Activated T-helper 1 cell treated with anti-CD3 and anti-CD28 coated beads, Interleukin-12 subunit alpha, Interleukin-12 subunit beta, Interleukin-2, Interleukin-4 antibody, amounts not matched to agents 30 ng/mL and 10 ng/mL and 1 ng/mL, durations not matched to agents 14 hours and 24 hours and 36 hours (primary cell): ENCODE data around the gene TECR. TPM values are rescaled to one million over a fixed set of nuclear protein-coding genes. Genes with fewer than 3 reads are reported as not detected.
A peak's percentile ranks its signal among the peaks of the same experiment; 100 is the strongest.
"Not testable (repeated sequence)": the region's sequence is repeated elsewhere in the genome, so short reads cannot be mapped to it uniquely, and the experiment has no call there.

Experiments
- DNase-seq: peaks from one replicate; pipeline ENCODE4 v3.0.0; 2021; ENCODE audit warnings: low spot score
- H3K27ac Mint-ChIP-seq: one replicate; pipeline ENCODE4 v1.8.0; 2021; ENCODE audit warnings: mild to moderate bottlenecking, mixed read lengths
- H3K27me3 Mint-ChIP-seq: one replicate; pipeline ENCODE4 v1.8.0; 2022; ENCODE audit warnings: mild to moderate bottlenecking, moderate library complexity, mixed read lengths; ENCODE audit not compliant: insufficient read depth
- H3K36me3 Mint-ChIP-seq: one replicate; pipeline ENCODE4 v1.8.0; 2021; ENCODE audit warnings: low read depth, mixed read lengths
- H3K4me1 Mint-ChIP-seq: one replicate; pipeline ENCODE4 v1.8.0; 2021; ENCODE audit warnings: low read depth, mixed read lengths
- H3K4me3 Mint-ChIP-seq: one replicate; pipeline ENCODE4 v1.8.0; 2021; ENCODE audit warnings: mild to moderate bottlenecking, moderate library complexity, mixed read lengths
- H3K9me3 Mint-ChIP-seq: one replicate; pipeline ENCODE4 v1.8.0; 2021; ENCODE audit warnings: mixed read lengths
- intact Hi-C: fragments of 100-400 bp; cut with micrococcal nuclease; formaldehyde crosslinking; loops from one replicate; pipeline ENCODE4 v1.15.1; 2024
- total RNA-seq: library from RNA; stranded (reverse); gene quantifications from 2 replicates; pipeline ENCODE4 v1.2.3, GENCODE V29; 2022

Gene TECR
- total RNA-seq, 1 donor from 2014 or later: 120 TPM

DNA sequence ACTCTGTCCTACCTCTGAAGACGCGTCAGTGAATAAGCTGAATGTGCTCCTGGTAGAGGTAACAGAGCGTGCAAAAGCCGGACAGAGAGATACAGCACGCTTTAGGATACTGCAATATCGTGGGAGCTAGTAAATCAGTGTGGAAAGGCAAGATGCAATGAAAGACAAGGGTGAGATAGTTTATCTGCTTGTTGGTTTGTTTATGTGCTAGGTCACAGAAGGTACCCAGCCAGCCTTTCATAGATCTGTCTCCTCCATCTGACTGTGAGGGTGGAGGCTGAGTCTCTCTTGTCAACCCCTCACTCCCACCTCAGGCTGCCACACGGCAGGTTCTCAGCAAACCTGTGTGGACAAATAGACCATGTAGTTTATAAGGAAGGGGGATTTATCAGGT, 32.6 kb upstream of the TECR start:
- intact Hi-C loops: loop anchor here (2.0 kb wide), 1 partner anchor 22 kb away; the partner anchor contains the start of gene DNAJB1
- H3K36me3 Mint-ChIP-seq: no peaks in the 10 kb centered on the region
- peaks cover 12% of the 10 kb centered on the region for H3K4me1 Mint-ChIP-seq
- peak overlapping the region; percentile 79 for H3K4me3 Mint-ChIP-seq
- H3K27ac Mint-ChIP-seq: peak overlapping the region; percentile 59
- H3K27me3 Mint-ChIP-seq: no peaks in the 10 kb centered on the region
- DNase-seq: no peak
- H3K9me3 Mint-ChIP-seq: no peaks in the 10 kb centered on the region

DNA sequence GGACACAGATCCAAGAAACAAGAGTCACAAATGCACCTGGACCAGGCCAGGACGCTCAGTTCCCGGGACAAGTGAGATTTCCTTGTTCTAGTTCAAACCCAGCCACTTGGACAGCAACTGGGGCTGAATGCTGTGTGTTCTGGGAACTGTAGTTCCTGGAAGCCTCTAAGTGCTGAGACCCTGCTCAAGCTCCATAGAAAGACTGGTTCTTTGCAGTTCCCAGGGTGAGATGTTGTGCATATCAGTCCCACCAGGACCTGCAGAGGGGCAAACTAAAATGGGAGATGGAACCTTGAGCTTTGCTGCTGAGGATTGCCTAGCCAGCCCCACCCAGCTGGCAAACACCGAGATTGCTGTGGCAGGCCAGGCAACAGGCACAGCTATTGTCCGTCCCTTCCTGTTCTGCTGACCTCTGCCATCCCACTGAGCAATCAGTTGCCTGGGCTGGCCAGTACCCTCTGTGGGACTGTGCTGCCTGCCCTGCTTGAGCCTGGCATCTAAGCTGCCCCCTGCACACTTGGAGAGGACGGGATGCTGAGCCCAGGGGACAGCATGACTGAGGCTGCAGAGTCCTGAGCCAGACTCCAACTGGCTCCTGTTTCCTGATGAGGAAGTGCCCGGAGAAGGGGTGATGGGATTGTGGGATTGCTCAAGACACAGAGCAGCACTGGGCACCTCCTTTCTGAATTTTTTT, 32.0 kb upstream of the TECR start:
- Mint-ChIP-seq H3K36me3 (no peaks in the 10 kb centered on the region), H3K27me3 (no peaks in the 10 kb centered on the region), H3K4me1 (peaks cover 12% of the 10 kb centered on the region), H3K9me3 (no peaks in the 10 kb centered on the region), H3K4me3 (peak overlapping the region; percentile 79), H3K27ac (no peak overlapping the region)
- no peak for DNase-seq
- intact Hi-C loops: loop anchor here (2.0 kb wide), 1 partner anchor 21 kb away; the partner anchor contains the start of gene DNAJB1

DNA sequence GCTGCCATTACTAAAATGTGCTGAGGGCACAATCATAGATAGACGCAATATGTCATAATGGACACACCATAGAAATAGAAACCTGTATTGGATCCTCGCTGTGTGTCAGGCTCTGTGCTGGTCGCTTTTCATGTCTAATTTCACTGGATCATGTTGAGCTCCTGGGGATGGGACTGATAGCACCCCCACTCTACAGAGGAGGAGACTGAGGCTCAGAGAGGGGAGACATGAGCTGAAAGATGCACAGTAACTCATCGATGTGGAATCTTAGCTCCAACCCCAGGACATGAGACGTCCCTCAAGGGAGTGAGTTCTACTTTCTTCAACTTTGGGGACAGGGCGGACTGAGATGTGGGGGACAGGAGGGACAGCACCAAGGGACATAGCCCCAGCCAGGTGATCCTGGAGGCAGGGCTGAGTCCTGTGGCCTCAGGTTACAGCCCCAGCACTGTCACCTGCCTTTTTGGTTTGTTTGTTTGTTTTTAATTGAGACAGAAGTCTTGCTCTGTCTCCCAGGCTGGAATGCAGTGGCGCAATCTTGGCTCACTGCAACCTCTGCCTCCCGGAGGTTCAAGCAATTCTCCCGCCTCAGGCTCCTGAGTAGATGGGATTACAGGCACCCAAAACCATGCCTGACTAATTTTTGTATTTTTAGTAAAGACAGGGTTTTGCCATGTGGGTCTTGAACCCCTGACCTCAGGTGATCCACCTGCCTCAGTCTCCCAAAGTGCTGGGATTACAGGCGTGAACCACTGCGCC, 26.9 kb upstream of the TECR start:
- DNase-seq: no peak
- Mint-ChIP-seq H3K36me3 (no peaks in the 10 kb centered on the region), H3K9me3 (no peaks in the 10 kb centered on the region), H3K27ac (no peak overlapping the region), H3K27me3 (peaks cover 9% of the 10 kb centered on the region), H3K4me3 (no peak overlapping the region), H3K4me1 (peaks cover 23% of the 10 kb centered on the region)
- intact Hi-C loops: no loop called here

DNA sequence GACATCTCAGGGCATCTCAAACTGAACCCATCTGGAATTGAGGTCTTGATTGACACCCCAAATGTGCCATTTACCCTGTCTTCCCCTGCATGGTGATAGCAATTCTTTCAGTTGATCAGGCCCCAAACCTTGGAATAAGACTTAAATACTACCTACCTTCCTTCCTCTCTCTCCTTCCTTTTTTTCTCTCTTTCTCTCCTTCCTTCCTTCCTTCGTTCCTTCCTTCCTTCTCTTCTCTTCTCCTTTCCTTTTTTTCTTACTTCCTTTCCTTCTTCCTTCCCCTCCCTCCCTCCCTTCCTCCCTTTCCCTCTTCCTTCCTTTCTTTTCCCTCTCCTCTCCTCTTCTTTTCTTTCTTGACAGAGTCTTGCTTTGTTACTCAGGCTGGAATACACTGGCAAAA, 26.1 kb upstream of the TECR start:
- no peak overlapping the region for H3K27ac Mint-ChIP-seq
- no peak overlapping the region for H3K4me3 Mint-ChIP-seq
- no peak for DNase-seq
- intact Hi-C loops: no loop called here
- peaks cover 27% of the 10 kb centered on the region for H3K4me1 Mint-ChIP-seq
- peaks cover 9% of the 10 kb centered on the region for H3K27me3 Mint-ChIP-seq
- no peaks in the 10 kb centered on the region for H3K36me3 Mint-ChIP-seq
- no peaks in the 10 kb centered on the region for H3K9me3 Mint-ChIP-seq

DNA sequence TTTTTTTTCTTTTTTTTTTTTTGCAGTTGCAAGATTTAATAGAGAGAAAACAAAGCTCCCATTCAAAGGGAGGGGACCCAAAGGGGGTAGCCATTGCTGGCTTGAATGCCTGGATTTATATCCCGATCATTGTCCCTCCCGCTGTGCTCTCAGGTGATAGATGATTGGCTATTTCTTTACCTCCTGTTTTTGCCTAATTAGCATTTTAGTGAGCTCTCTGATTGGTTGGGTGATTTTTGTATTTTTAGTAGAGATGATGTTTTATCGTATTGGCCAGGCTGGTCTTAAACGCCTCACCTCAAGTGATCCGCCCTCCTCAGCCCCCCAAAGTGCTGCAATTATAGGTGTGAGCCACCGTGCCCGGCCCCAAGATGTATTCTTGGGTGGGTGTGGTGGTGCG, 24.8 kb upstream of the TECR start:
- intact Hi-C loops: not testable (repeated sequence)

DNA sequence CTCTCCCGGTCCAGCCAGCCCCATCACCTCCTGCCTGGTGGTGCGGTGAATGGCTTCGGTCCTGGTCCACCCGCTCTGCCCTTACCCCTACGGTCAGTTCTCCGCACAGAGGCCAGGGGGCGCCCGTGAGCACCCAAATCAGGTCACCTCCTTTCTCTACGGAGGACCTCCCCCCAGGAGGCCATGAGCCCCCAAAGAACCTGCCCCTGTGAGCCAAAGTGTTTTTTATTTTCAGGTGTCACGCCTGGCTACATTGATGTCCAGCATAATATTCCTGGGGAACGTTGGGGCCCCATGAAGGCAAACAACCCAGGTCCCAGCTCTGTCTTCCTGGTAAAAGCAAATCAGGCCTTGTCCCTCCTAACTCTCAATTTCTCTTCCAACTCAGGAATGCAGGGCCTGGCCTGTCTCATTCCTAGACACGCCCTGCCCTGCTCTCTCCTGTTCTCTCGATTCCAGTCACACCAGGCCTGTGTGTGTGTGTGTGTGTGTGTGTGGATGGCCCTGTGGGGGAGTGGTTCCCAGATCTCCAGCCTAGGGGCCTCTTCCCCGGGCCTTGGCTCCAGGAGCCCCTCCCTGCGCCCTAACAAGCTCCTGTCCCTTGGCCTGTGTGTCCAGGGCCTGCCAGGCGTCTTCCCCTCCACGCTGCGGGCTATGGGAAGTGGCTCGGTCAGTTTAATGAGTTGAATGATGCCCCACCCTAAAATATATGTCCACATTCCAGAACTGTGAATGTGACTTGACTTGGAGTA, 23.7 kb upstream of the TECR start:
- intact Hi-C loops: no loop called here
- H3K27me3 Mint-ChIP-seq: peaks cover 9% of the 10 kb centered on the region
- no peaks in the 10 kb centered on the region for H3K36me3 Mint-ChIP-seq
- H3K4me1 Mint-ChIP-seq: peaks cover 35% of the 10 kb centered on the region
- no peaks in the 10 kb centered on the region for H3K9me3 Mint-ChIP-seq
- peak; percentile 63 for DNase-seq
- no peak overlapping the region for H3K4me3 Mint-ChIP-seq
- peak overlapping the region; percentile 27 for H3K27ac Mint-ChIP-seq

More for the DNA sequence above, 24.8 kb upstream of the TECR start:
- H3K27ac Mint-ChIP-seq, H3K9me3 Mint-ChIP-seq, DNase-seq, H3K4me3 Mint-ChIP-seq, H3K36me3 Mint-ChIP-seq, H3K27me3 Mint-ChIP-seq: not testable (repeated sequence)
- H3K4me1 Mint-ChIP-seq: peaks cover 29% of the 10 kb centered on the region

DNA sequence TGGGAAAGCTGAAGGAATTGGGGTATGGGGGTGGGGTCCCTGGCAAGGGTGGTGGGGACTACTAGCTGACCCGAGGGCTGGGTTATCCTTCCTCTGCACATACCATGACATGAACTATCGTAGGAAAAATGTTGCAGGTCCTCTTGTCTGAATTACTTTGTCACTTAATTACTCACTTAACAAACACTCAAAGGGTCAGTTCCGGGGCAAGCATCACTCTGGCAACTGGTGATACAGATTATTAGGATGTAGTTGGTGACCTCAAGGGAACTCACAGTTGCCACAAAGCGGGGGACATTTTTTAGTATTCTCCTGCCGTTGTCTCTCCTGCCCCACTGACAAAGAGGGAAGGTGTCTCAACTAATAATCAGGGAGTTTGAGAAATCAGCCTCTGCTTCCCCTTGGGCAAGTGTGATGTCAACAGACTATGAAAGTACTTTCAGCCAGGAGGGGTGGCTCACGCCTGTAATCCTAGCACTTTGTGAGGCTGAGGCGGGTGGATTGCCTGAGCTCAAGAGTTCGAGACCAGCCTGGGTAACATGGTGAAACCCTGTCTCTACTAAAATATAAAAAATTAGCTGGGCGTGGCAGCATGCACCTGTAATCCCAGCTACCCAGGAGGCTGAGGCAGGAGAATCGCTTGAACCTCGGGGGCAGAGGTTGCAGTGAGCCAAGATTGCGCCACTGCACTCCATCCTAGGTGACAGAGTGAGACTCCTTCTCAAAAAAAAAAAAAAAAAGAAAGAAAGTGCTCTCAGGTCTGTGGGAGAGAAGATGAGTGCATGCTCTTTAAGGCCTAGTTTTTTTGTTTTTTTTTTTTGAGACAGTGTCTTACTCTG, 21.5 kb upstream of the TECR start:
- H3K4me3 Mint-ChIP-seq: no peak overlapping the region
- DNase-seq: no peak
- intact Hi-C loops: loop anchor here (1.0 kb wide), 1 partner anchor 10 kb away; the partner anchor contains the start of gene DNAJB1
- H3K27me3 Mint-ChIP-seq: peaks cover 9% of the 10 kb centered on the region
- H3K27ac Mint-ChIP-seq: peak overlapping the region; percentile 81
- H3K9me3 Mint-ChIP-seq: no peaks in the 10 kb centered on the region
- H3K4me1 Mint-ChIP-seq: peaks cover 43% of the 10 kb centered on the region
- no peaks in the 10 kb centered on the region for H3K36me3 Mint-ChIP-seq

DNA sequence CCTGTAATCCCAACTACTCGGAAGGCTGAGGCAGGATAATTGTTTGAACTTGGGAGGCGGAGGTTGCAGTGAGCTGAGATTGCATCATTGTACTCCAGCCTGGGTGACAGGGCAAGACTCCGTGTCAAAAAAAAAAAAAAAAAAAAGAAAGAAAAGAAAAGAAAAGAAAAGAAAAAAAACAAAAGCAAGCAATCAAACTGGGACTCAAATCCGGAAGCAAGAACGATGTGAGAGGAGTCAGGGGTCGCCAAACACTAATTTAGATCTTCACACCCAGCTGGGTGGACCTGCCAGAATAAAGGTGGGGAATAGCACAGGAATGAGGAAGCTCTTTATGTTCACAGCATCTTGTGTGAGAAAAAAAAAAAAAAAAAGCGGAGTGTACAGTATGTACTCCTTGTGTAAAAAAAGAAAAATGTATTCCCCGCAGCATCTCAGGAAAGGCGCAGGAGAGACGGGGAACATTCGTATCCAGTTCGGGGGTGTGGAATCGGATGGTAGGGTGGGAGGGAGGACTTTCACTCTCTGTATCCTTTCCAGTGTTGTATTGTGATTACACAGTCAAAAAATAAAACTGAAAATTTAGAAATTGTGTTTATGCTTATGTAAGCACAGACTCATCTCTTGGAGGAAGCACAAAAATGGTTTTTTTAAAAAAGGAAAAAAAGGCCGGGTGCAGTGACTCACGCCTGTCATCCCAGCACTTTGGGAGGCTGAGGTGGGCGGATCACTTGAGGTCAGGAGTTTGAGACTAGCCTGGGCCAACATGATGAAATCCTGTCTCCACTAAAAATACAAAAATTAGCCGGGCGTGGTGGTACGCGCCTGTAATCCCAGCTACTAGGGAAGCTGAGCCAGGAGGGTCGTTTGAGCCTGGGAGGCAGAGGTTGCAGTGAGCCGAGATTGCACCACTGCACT, 18.8 kb upstream of the TECR start:
- H3K36me3 Mint-ChIP-seq: peaks cover 15% of the 10 kb centered on the region
- no peak for DNase-seq
- H3K9me3 Mint-ChIP-seq: no peaks in the 10 kb centered on the region
- peaks cover 50% of the 10 kb centered on the region for H3K4me1 Mint-ChIP-seq
- no peak overlapping the region for H3K27ac Mint-ChIP-seq
- intact Hi-C loops: no loop called here
- no peaks in the 10 kb centered on the region for H3K27me3 Mint-ChIP-seq
- H3K4me3 Mint-ChIP-seq: no peak overlapping the region

DNA sequence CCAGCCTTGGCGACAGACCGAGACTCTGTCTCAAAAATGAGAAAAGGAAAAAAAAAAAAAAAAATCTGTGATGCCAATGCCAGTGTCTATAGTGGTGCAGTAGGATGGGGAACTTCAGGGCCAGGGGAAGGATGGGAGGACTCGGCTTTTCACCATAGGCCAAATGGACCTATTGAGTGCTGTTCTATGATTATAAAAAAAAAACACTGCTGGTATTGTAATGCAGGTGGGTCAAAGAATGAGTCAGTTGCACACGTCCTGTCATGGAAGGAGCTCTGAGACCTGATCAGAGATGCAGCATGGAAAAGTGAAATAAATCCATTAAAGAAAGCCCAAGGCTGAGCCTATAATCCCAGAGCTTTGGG, 18.2 kb upstream of the TECR start:
- Mint-ChIP-seq H3K27me3 (no peaks in the 10 kb centered on the region), H3K27ac (no peak overlapping the region), H3K4me1 (peaks cover 50% of the 10 kb centered on the region), H3K36me3 (peaks cover 21% of the 10 kb centered on the region), H3K9me3 (no peaks in the 10 kb centered on the region), H3K4me3 (no peak overlapping the region)
- no peak for DNase-seq
- intact Hi-C loops: no loop called here

DNA sequence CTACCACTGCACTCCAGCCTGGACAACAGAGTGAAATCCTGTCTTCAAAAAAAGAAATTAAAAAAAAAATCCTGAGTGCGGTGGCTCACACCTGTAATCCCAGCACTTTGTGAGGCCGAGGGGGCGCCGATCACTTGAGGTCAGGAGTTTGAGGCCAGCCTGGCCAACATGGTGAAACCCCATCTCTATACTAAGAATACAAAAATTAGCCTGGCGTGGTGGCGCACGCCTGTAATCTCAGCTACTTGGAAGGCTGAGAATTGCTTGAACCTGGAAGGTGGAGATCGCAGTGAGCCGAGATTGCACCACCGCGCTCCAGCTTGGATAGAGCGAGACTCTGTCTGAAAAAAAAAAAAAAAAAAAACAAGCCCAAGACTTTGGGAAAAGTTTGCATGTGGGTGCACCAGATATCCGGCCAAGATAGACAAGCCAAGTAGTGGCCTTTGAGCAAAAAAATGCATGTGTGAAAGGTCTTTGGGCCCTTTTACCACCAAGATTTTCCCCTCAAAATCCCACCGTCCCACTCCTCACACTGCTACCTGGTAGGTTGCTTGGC, 16.9 kb upstream of the TECR start:
- Mint-ChIP-seq H3K4me1 (peaks cover 48% of the 10 kb centered on the region), H3K27ac (no peak overlapping the region), H3K27me3 (no peaks in the 10 kb centered on the region), H3K9me3 (no peaks in the 10 kb centered on the region), H3K36me3 (peaks cover 32% of the 10 kb centered on the region), H3K4me3 (no peak overlapping the region)
- intact Hi-C loops: no loop called here
- no peak for DNase-seq

DNA sequence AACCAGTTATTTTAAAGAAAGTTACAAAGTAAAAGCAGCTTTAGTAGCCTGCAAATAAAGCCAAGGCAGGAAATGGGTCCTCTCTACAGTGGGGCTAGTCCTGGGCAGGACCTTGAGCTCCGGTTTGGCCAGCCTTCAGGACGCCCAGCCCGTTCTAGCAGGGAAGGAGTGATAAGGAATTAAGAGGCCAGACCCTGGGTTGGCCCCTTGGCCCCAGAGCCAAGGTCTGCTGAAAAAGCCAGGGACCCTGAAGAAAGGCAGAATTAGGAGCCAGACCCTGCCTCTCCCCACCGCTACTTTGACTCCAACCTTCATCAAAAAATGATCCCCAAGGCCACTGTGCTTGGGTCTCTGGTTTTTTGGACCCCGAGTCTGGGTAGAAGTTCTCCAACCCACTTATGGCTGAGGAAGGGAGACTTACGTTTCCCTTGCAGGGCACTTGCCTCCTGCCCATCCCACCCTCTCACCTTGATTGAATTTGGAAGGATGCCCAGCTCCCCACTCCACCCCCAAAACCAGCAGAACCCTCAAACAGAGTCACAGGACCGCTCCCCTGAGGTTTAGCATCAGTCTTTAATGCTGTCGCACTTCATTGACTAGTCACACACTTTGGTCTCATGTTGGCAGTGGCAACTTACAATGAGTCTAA, 15.1 kb upstream of the TECR start:
- no peak for DNase-seq
- Mint-ChIP-seq H3K9me3 (no peaks in the 10 kb centered on the region), H3K27ac (no peak overlapping the region), H3K4me1 (peaks cover 50% of the 10 kb centered on the region), H3K4me3 (peak overlapping the region; percentile 91), H3K27me3 (peaks cover 2% of the 10 kb centered on the region), H3K36me3 (peaks cover 32% of the 10 kb centered on the region)
- intact Hi-C loops: no loop called here
